Measurements from ENCODE around the gene BANK1.

Gene BANK1

DNA sequence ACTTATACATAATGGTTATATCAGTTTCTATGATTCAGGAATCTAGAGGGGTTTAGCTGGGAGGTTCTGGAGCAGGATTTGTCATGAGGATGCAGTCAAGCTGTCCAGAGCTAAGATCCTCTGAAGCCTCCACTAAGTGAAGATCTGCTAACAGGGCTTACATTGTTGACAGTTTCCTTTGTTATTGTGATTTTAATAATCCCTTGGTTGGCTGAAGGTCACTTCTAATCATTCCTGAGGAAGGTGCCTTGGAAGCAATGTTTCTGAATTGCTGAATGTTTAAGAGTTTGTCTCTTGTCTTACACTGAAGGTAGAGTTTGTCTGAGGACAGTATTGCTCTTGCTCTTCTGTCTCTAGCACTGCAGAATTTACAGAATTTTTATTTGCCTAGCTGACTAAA lies 41.3 kb downstream of the BANK1 start:
- Histone ChIP-seq H3K36me3 (replicated peaks in 1 of 2; ENCODE audit: control insufficient read depth in 2 of 2, insufficient read depth in 2 of 2, low read length in 2 of 2) (no peaks in the 10 kb centered on the region), H2BK120ac (ENCODE audit: low read depth, low read length) (no peak overlapping the region), H2AFZ (ENCODE audit: low read length) (no peak overlapping the region), H3K9ac (ENCODE audit: low read depth, low read length, poor library complexity) (no peak overlapping the region), H3K4ac (ENCODE audit: low read length) (no peak overlapping the region), H2BK12ac (ENCODE audit: low read length) (no peak overlapping the region), H4K8ac (ENCODE audit: low read depth, low read length) (no peak overlapping the region), H3K27ac (replicated peaks; ENCODE audit: low read length) (no peak overlapping the region), H2AK5ac (ENCODE audit: low read depth, low read length) (no peak overlapping the region), H3K9me3 (replicated peaks in 1 of 2; ENCODE audit: control insufficient read depth in 2 of 2, insufficient read depth in 1 of 2, low read depth in 1 of 2, low read length in 2 of 2) (no peaks in the 10 kb centered on the region), H3K27me3 (ENCODE audit: control insufficient read depth in 3 of 3, insufficient read depth in 3 of 3, low read depth in 1 of 3, low read length in 3 of 3) (no peaks in the 10 kb centered on the region), H3K4me3 (ENCODE audit: low read length in 2 of 2) (no peak overlapping the region), H2BK5ac (ENCODE audit: low read length) (no peak overlapping the region), H3K79me1 (ENCODE audit: low read depth, low read length) (no peaks in the 10 kb centered on the region), H3K14ac (ENCODE audit: low read length) (no peak overlapping the region), H3K4me1 (ENCODE audit: control insufficient read depth in 2 of 2, insufficient read depth in 1 of 2, low read depth in 1 of 2, low read length in 2 of 2) (no peaks in the 10 kb centered on the region), H3K18ac (ENCODE audit: low read length) (no peak overlapping the region), H3K23ac (ENCODE audit: low read depth, low read length, poor library complexity) (no peak overlapping the region), H4K91ac (ENCODE audit: low read depth, low read length, poor library complexity) (no peak overlapping the region), H2BK15ac (ENCODE audit: low read length) (no peak overlapping the region), H3K4me2 (ENCODE audit: insufficient read depth, low read length, poor library complexity, severe bottlenecking) (no peak overlapping the region)
- no peak for DNase-seq (ENCODE audit: low spot score)

GRCh38 chr4:101833480-101833879 lies 43.0 kb downstream of the BANK1 start:
- no peak overlapping the region for H3K18ac ChIP-seq (ENCODE audit: low read length)
- H3K4me2 ChIP-seq (ENCODE audit: insufficient read depth, low read length, poor library complexity, severe bottlenecking) = no peak overlapping the region
- H2BK15ac ChIP-seq (ENCODE audit: low read length) = no peak overlapping the region
- H2BK120ac ChIP-seq (ENCODE audit: low read depth, low read length) = no peak overlapping the region
- DNase-seq (ENCODE audit: low spot score) = no peak
- no peak overlapping the region for H3K14ac ChIP-seq (ENCODE audit: low read length)
- H2AK5ac ChIP-seq (ENCODE audit: low read depth, low read length) = no peak overlapping the region
- H2BK12ac ChIP-seq (ENCODE audit: low read length) = no peak overlapping the region
- no peaks in the 10 kb centered on the region for H3K9me3 ChIP-seq (replicated peaks in 1 of 2; ENCODE audit: control insufficient read depth in 2 of 2, insufficient read depth in 1 of 2, low read depth in 1 of 2, low read length in 2 of 2)
- H2AFZ ChIP-seq (ENCODE audit: low read length) = no peak overlapping the region
- H3K9ac ChIP-seq (ENCODE audit: low read depth, low read length, poor library complexity) = no peak overlapping the region
- no peak overlapping the region for H3K4me3 ChIP-seq (ENCODE audit: low read length in 2 of 2)
- WGBS, 2 donors (ENCODE audit: extremely low coverage in 2 of 2, insufficient read length in 2 of 2, insufficient replicate concordance in 1 of 2) = no CpG with 5 or more reads among the region's 1 CpG
- no peak overlapping the region for H4K8ac ChIP-seq (ENCODE audit: low read depth, low read length)
- H4K91ac ChIP-seq (ENCODE audit: low read depth, low read length, poor library complexity) = no peak overlapping the region
- H3K4me1 ChIP-seq (ENCODE audit: control insufficient read depth in 2 of 2, insufficient read depth in 1 of 2, low read depth in 1 of 2, low read length in 2 of 2) = no peaks in the 10 kb centered on the region
- no peak overlapping the region for H3K23ac ChIP-seq (ENCODE audit: low read depth, low read length, poor library complexity)
- H3K36me3 ChIP-seq (replicated peaks in 1 of 2; ENCODE audit: control insufficient read depth in 2 of 2, insufficient read depth in 2 of 2, low read length in 2 of 2) = no peaks in the 10 kb centered on the region
- H3K27ac ChIP-seq (replicated peaks; ENCODE audit: low read length) = no peak overlapping the region
- H3K27me3 ChIP-seq (ENCODE audit: control insufficient read depth in 3 of 3, insufficient read depth in 3 of 3, low read depth in 1 of 3, low read length in 3 of 3) = no peaks in the 10 kb centered on the region
- no peaks in the 10 kb centered on the region for H3K79me1 ChIP-seq (ENCODE audit: low read depth, low read length)
- no peak overlapping the region for H2BK5ac ChIP-seq (ENCODE audit: low read length)
- no peak overlapping the region for H3K4ac ChIP-seq (ENCODE audit: low read length)

DNA sequence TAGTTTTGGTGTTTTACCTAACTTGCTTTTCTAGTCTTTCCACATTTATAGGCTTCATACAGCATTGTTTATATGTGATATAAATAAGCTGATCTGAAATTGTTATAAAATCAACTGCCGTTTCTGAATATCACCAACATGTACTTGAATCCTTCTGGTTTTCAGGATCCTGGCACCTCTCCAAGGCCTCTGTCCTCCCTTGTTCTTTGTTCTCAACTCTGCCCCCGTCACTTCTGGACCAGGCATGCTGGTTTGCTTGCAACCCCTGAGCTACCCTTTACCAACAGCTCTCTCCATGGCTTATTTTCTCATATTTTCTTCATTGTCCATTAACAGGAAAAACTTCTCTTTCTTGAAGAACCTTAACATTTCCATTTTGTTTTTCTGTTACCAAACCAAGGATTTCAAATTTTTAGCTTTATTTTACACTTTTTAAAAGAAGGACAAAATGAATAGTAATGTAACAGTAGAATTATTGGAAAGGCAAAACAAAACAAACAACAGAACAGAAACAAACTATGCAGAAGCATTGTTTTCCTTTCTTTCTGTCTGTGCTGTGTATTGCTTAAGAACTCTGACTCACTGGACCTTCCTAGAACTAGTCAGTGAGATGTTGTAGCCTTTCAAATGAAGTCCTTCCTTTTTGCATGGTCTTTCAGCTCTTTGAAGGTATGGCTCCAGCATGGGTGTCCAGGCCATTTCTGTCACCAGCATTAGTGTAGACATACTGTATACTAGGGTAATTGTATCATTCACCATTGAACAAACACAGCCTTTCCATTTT lies 44.8 kb downstream of the BANK1 start:
- no peak overlapping the region for H3K4me2 ChIP-seq (ENCODE audit: insufficient read depth, low read length, poor library complexity, severe bottlenecking)
- H3K36me3 ChIP-seq (replicated peaks in 1 of 2; ENCODE audit: control insufficient read depth in 2 of 2, insufficient read depth in 2 of 2, low read length in 2 of 2) = no peaks in the 10 kb centered on the region
- DNase-seq (ENCODE audit: low spot score) = no peak
- H3K9me3 ChIP-seq (replicated peaks in 1 of 2; ENCODE audit: control insufficient read depth in 2 of 2, insufficient read depth in 1 of 2, low read depth in 1 of 2, low read length in 2 of 2) = no peaks in the 10 kb centered on the region
- no peak overlapping the region for H3K9ac ChIP-seq (ENCODE audit: low read depth, low read length, poor library complexity)
- H4K8ac ChIP-seq (ENCODE audit: low read depth, low read length) = no peak overlapping the region
- H3K23ac ChIP-seq (ENCODE audit: low read depth, low read length, poor library complexity) = no peak overlapping the region
- no peaks in the 10 kb centered on the region for H3K27me3 ChIP-seq (ENCODE audit: control insufficient read depth in 3 of 3, insufficient read depth in 3 of 3, low read depth in 1 of 3, low read length in 3 of 3)
- H3K4me1 ChIP-seq (ENCODE audit: control insufficient read depth in 2 of 2, insufficient read depth in 1 of 2, low read depth in 1 of 2, low read length in 2 of 2) = no peaks in the 10 kb centered on the region
- H2BK15ac ChIP-seq (ENCODE audit: low read length) = no peak overlapping the region
- H4K91ac ChIP-seq (ENCODE audit: low read depth, low read length, poor library complexity) = no peak overlapping the region
- no peak overlapping the region for H3K14ac ChIP-seq (ENCODE audit: low read length)
- no peaks in the 10 kb centered on the region for H3K79me1 ChIP-seq (ENCODE audit: low read depth, low read length)
- H2BK120ac ChIP-seq (ENCODE audit: low read depth, low read length) = no peak overlapping the region
- H2BK12ac ChIP-seq (ENCODE audit: low read length) = no peak overlapping the region
- H2AFZ ChIP-seq (ENCODE audit: low read length) = peak overlapping the region; percentile 36
- no peak overlapping the region for H3K18ac ChIP-seq (ENCODE audit: low read length)
- H3K27ac ChIP-seq (replicated peaks; ENCODE audit: low read length) = no peak overlapping the region
- H2BK5ac ChIP-seq (ENCODE audit: low read length) = no peak overlapping the region
- H3K4me3 ChIP-seq (ENCODE audit: low read length in 2 of 2) = no peak overlapping the region
- WGBS, 2 donors (ENCODE audit: extremely low coverage in 2 of 2, insufficient read length in 2 of 2, insufficient replicate concordance in 1 of 2) = no CpG with 5 or more reads among the region's 2 CpGs
- no peak overlapping the region for H3K4ac ChIP-seq (ENCODE audit: low read length)
- no peak overlapping the region for H2AK5ac ChIP-seq (ENCODE audit: low read depth, low read length)

DNA sequence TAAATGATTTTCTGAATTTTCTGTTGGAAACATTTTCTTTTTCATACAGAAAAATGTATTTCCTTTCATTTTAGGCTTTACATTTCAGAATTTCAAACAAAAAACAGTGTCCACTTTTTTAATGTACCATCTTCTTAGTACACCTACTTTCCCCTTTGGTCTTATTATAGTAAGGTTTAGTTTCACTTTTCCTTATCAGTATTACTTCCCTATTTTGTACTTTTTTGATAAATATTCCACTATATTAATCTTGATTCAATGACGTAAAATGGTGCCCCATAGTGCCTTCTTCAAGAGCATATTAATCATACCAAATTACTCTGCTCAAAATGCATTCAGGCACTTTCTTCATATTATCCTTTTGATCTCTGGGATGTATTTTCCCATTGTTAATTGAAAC lies 52.5 kb downstream of the BANK1 start:
- no peak overlapping the region for H3K4me2 ChIP-seq (ENCODE audit: insufficient read depth, low read length, poor library complexity, severe bottlenecking)
- no peak for DNase-seq (ENCODE audit: low spot score)
- no peak overlapping the region for H3K23ac ChIP-seq (ENCODE audit: low read depth, low read length, poor library complexity)

More for the DNA sequence above, 52.5 kb downstream of the BANK1 start:
- Histone ChIP-seq H2BK5ac (ENCODE audit: low read length) (no peak overlapping the region), H3K18ac (ENCODE audit: low read length) (no peak overlapping the region), H3K9me3 (replicated peaks in 1 of 2; ENCODE audit: control insufficient read depth in 2 of 2, insufficient read depth in 1 of 2, low read depth in 1 of 2, low read length in 2 of 2) (no peaks in the 10 kb centered on the region), H2BK120ac (ENCODE audit: low read depth, low read length) (no peak overlapping the region), H3K4me3 (ENCODE audit: low read length in 2 of 2) (no peak overlapping the region), H3K9ac (ENCODE audit: low read depth, low read length, poor library complexity) (no peak overlapping the region), H2BK12ac (ENCODE audit: low read length) (no peak overlapping the region), H3K4ac (ENCODE audit: low read length) (no peak overlapping the region), H3K79me1 (ENCODE audit: low read depth, low read length) (no peaks in the 10 kb centered on the region), H2BK15ac (ENCODE audit: low read length) (no peak overlapping the region), H3K27ac (replicated peaks; ENCODE audit: low read length) (no peak overlapping the region), H4K91ac (ENCODE audit: low read depth, low read length, poor library complexity) (no peak overlapping the region), H2AK5ac (ENCODE audit: low read depth, low read length) (no peak overlapping the region), H4K8ac (ENCODE audit: low read depth, low read length) (no peak overlapping the region), H3K14ac (ENCODE audit: low read length) (no peak overlapping the region), H3K36me3 (replicated peaks in 1 of 2; ENCODE audit: control insufficient read depth in 2 of 2, insufficient read depth in 2 of 2, low read length in 2 of 2) (no peaks in the 10 kb centered on the region), H2AFZ (ENCODE audit: low read length) (no peak overlapping the region), H3K4me1 (ENCODE audit: control insufficient read depth in 2 of 2, insufficient read depth in 1 of 2, low read depth in 1 of 2, low read length in 2 of 2) (no peaks in the 10 kb centered on the region), H3K27me3 (ENCODE audit: control insufficient read depth in 3 of 3, insufficient read depth in 3 of 3, low read depth in 1 of 3, low read length in 3 of 3) (no peaks in the 10 kb centered on the region)
- no CpG with 5 or more reads among the region's 1 CpG for whole genome bisulfite sequencing, 2 donors (ENCODE audit: extremely low coverage in 2 of 2, insufficient read length in 2 of 2, insufficient replicate concordance in 1 of 2)

Data from neuronal stem cell (in vitro differentiated cells).